H1 (cell line): Measurements from ENCODE around the gene PARS2. TPM values are rescaled to one million over a fixed set of nuclear protein-coding genes. Genes with fewer than 3 reads are reported as not detected.

Experiments used
- CTCF ChIA-PET: fragments of 300-600 bp; sonication (Branson Sonifier 250); formaldehyde crosslinking; loops from one replicate; lab custom pipeline; 2021; ENCODE audit not compliant: partially characterized antibody; lab: Charles Lee
- POLR2A ChIA-PET: fragments of 300-600 bp; sonication (Branson Sonifier 250); formaldehyde crosslinking; loops from one replicate; lab custom pipeline; 2021; ENCODE audit warnings: inconsistent platforms; ENCODE audit not compliant: partially characterized antibody; lab: Charles Lee
- DNase-seq, 2 experiments: peaks; one replicate each; pipeline versions ENCODE4 v3.0.0 to v3.0.0-alpha.2; 2010 to 2022; ENCODE audit warnings: low spot score in 2 of 2, low read depth in 1 of 2, mixed read lengths in 1 of 2
- FAIRE-seq: peaks from 2 replicates; lab custom pipeline; 2011; peaks lifted over from hg19 to GRCh38; lab: Jason Lieb, UNC
- H2AFZ ChIP-seq: 2 replicates; pipeline ENCODE4 v1.8.1; 2012; ENCODE audit warnings: low read length, inconsistent platforms
- H2AK5ac ChIP-seq: 2 replicates; pipeline ENCODE4 v1.6.1; 2013; ENCODE audit warnings: low read depth, low read length
- H2BK120ac ChIP-seq: replicated peaks from 2 replicates; pipeline ENCODE3; 2013; ENCODE audit warnings: low read depth, low read length, inconsistent platforms
- H2BK12ac ChIP-seq: 2 replicates; pipeline ENCODE4 v1.6.1; 2013; ENCODE audit warnings: low read depth, low read length
- H2BK15ac ChIP-seq: 2 replicates; pipeline ENCODE4 v1.6.1; 2013; ENCODE audit warnings: low read length
- H2BK20ac ChIP-seq: 2 replicates; pipeline ENCODE4 v1.6.1; 2013; ENCODE audit warnings: low read length
- H2BK5ac ChIP-seq: 2 replicates; pipeline ENCODE4 v1.6.1; 2013; ENCODE audit warnings: low read depth, low read length
- H3K14ac ChIP-seq: 2 replicates; pipeline ENCODE4 v1.6.1; 2013; ENCODE audit warnings: inconsistent platforms; ENCODE audit not compliant: insufficient read length
- H3K18ac ChIP-seq: 2 replicates; pipeline ENCODE4 v1.6.1; 2013; ENCODE audit warnings: low read length; ENCODE audit errors: extremely low read depth
- H3K23ac ChIP-seq: 2 replicates; pipeline ENCODE4 v1.6.1; 2013; ENCODE audit warnings: inconsistent platforms; ENCODE audit not compliant: insufficient read length
- H3K23me2 ChIP-seq: 2 replicates; pipeline ENCODE4 v1.6.1; 2013; ENCODE audit warnings: low read depth, low read length
- H3K27ac ChIP-seq: 2 replicates; pipeline ENCODE4 v1.6.1; 2011; ENCODE audit warnings: low read depth, low read length, inconsistent platforms
- H3K27me3 ChIP-seq, 4 experiments: replicated peaks in 1 of 4; 1 replicate in 1 of 4; 2 replicates in 3 of 4; pipeline versions ENCODE4 v1.6.1 to v1.8.1; 2011 to 2013; ENCODE audit warnings: low read length in 3 of 4, mild to moderate bottlenecking in 3 of 4, inconsistent platforms in 2 of 4, mixed read lengths in 2 of 4, moderate library complexity in 1 of 4; ENCODE audit not compliant: control insufficient read depth in 3 of 4, insufficient read depth in 3 of 4; ENCODE audit errors: extremely low read depth in 1 of 4
- H3K36me3 ChIP-seq, 4 experiments: 2 replicates each; pipeline versions ENCODE4 v1.6.1 to v1.8.1; 2011 to 2013; ENCODE audit warnings: mild to moderate bottlenecking in 4 of 4, low read length in 3 of 4, moderate library complexity in 2 of 4, control low read depth in 1 of 4, inconsistent platforms in 1 of 4; ENCODE audit not compliant: insufficient read depth in 4 of 4, control insufficient read depth in 2 of 4
- H3K4ac ChIP-seq: replicated peaks from 2 replicates; pipeline ENCODE3; 2013; ENCODE audit warnings: low read length, low read depth, mixed read lengths, inconsistent platforms; ENCODE audit not compliant: insufficient read length
- H3K4me1 ChIP-seq, 4 experiments: replicated peaks in 1 of 4; 1 replicate in 1 of 4; 2 replicates in 3 of 4; pipeline versions ENCODE4 v1.6.1 to v1.8.1; 2011 to 2013; ENCODE audit warnings: low read length in 3 of 4, inconsistent platforms in 2 of 4, mixed read lengths in 1 of 4; ENCODE audit not compliant: insufficient read depth in 4 of 4, control insufficient read depth in 3 of 4
- H3K4me2 ChIP-seq, 2 experiments: 2 replicates each; pipeline versions ENCODE4 v1.6.1 to v1.8.1; 2011 to 2013; ENCODE audit warnings: low read depth in 2 of 2, low read length in 2 of 2, control low read depth in 1 of 2, inconsistent platforms in 1 of 2, mild to moderate bottlenecking in 1 of 2; ENCODE audit not compliant: insufficient read depth in 1 of 2
- H3K4me3 ChIP-seq, 4 experiments: fragments of 200-600, 300-600 bp in 1 of 4; sonication (generic), shearing (Covaris generic), sonication (Bioruptor Twin) in 1 of 4; 2 replicates each; pipeline versions ENCODE4 v1.5.1 to v1.8.1; 2011 to 2016; ENCODE audit warnings: low read length in 4 of 4, low read depth in 3 of 4, control low read depth in 2 of 4, inconsistent platforms in 2 of 4, mild to moderate bottlenecking in 2 of 4, mixed read lengths in 1 of 4, moderate library complexity in 1 of 4; ENCODE audit not compliant: insufficient read depth in 2 of 4; ENCODE audit errors: extremely low read depth in 1 of 4
- H3K56ac ChIP-seq: replicated peaks from 2 replicates; pipeline ENCODE3; 2013; ENCODE audit warnings: low read depth, mild to moderate bottlenecking, mixed read lengths, low read length, inconsistent platforms; ENCODE audit not compliant: insufficient read length
- H3K79me1 ChIP-seq: 2 replicates; pipeline ENCODE4 v1.6.1; 2013; ENCODE audit warnings: low read depth, low read length, control low read depth
- H3K79me2 ChIP-seq, 2 experiments: 2 replicates each; pipeline versions ENCODE4 v1.6.1 to v1.8.1; 2012 to 2013; ENCODE audit warnings: low read length in 2 of 2, mild to moderate bottlenecking in 2 of 2, inconsistent platforms in 1 of 2; ENCODE audit not compliant: insufficient read depth in 2 of 2, control insufficient read depth in 1 of 2
- H3K9ac ChIP-seq, 4 experiments: replicated peaks in 1 of 4; 1 replicate in 1 of 4; 2 replicates in 3 of 4; pipeline versions ENCODE4 v1.6.1 to v1.8.1; 2011 to 2013; ENCODE audit warnings: low read depth in 3 of 4, low read length in 3 of 4, control low read depth in 2 of 4, mild to moderate bottlenecking in 2 of 4, moderate library complexity in 2 of 4, inconsistent platforms in 1 of 4; ENCODE audit errors: extremely low read depth in 1 of 4
- H3K9me3 ChIP-seq, 2 experiments: 2 replicates each; pipeline versions ENCODE4 v1.6.1 to v1.8.1; 2012 to 2013; ENCODE audit warnings: mild to moderate bottlenecking in 2 of 2, moderate library complexity in 2 of 2, control low read depth in 1 of 2, inconsistent platforms in 1 of 2, low read depth in 1 of 2, low read length in 1 of 2, mixed read lengths in 1 of 2; ENCODE audit not compliant: insufficient read depth in 2 of 2
- H4K20me1 ChIP-seq, 2 experiments: replicated peaks in 1 of 2; 2 replicates each; pipeline versions ENCODE3 to v1.8.1; 2011 to 2013; ENCODE audit warnings: inconsistent platforms in 2 of 2, low read length in 2 of 2, mild to moderate bottlenecking in 1 of 2; ENCODE audit not compliant: insufficient read depth in 2 of 2, control insufficient read depth in 1 of 2
- H4K5ac ChIP-seq: 2 replicates; pipeline ENCODE4 v1.6.1; 2013; ENCODE audit warnings: low read length, low read depth, mixed read lengths, inconsistent platforms; ENCODE audit not compliant: insufficient read length
- H4K8ac ChIP-seq: 2 replicates; pipeline ENCODE4 v1.8.0; 2013; ENCODE audit warnings: mild to moderate bottlenecking, moderate library complexity, low read length, inconsistent platforms; ENCODE audit not compliant: insufficient read depth; ENCODE audit errors: extremely low read depth
- H4K91ac ChIP-seq: replicated peaks from 2 replicates; pipeline ENCODE3; 2013; ENCODE audit warnings: low read length, mixed read lengths, inconsistent platforms; ENCODE audit not compliant: insufficient read length
- CEBPB ChIP-seq: IDR thresholded peaks from 2 replicates; pipeline ENCODE4 v1.6.1; 2012; ENCODE audit warnings: low read depth, low read length
- RXRA ChIP-seq: IDR thresholded peaks from 2 replicates; pipeline ENCODE4 v1.6.1; 2011; ENCODE audit warnings: low read depth, mild to moderate bottlenecking, low read length, moderate library complexity; ENCODE audit not compliant: insufficient read depth
- SP4 ChIP-seq: IDR thresholded peaks from 2 replicates; pipeline ENCODE4 v1.6.1; 2012; ENCODE audit warnings: low read length, inconsistent platforms
- TAF7 ChIP-seq: optimal IDR thresholded peaks from 2 replicates; pipeline ENCODE3; 2011; ENCODE audit warnings: low read depth, mild to moderate bottlenecking, inconsistent platforms, low read length, moderate library complexity, borderline replicate concordance
- YY1 ChIP-seq: IDR thresholded peaks from 2 replicates; pipeline ENCODE4 v1.6.1; 2011; ENCODE audit warnings: low read depth, mild to moderate bottlenecking, low read length
- WGBS, 2 experiments: shearing (Covaris generic) in 1 of 2; methylation state at CpG; one replicate each; pipeline versions ENCODE4 v1.1.6 to v1.1.7; 2013 to 2015; ENCODE audit warnings: low lambda C conversion rate in 2 of 2, mixed read lengths in 2 of 2, inconsistent platforms in 1 of 2, low coverage in 1 of 2, missing lambda C conversion rate in 1 of 2; ENCODE audit not compliant: insufficient replicate concordance in 2 of 2, insufficient coverage in 1 of 2, insufficient read length in 1 of 2; ENCODE audit errors: extremely low coverage in 1 of 2, missing lambda C conversion rate in 1 of 2; 5-methylcytosine and 5-hydroxymethylcytosine counted together
- polyA plus RNA-seq, 7 experiments: library from polyadenylated mRNA; depleted of rRNA in 3 of 7; stranded (reverse) in 5 of 7; unstranded in 2 of 7; fragments of >200 nt in 5 of 7; fragments of 200-250 nt in 2 of 7; gene quantifications; 1 replicate in 5 of 7; 2 replicates in 1 of 7; 4 replicates in 1 of 7; pipeline versions ENCODE4 v1.2.1 to v1.2.3, GENCODE V29; 2011 to 2013; ENCODE audit warnings: missing spikeins in 2 of 7, mixed read lengths in 2 of 7
- total RNA-seq: library from RNA; stranded (reverse); fragmentation: NEBNext Ultra II Directional; extraction: Animal tissue kit (Norgen Biotek cat#: 25700); gene quantifications from 2 replicates; pipeline ENCODE4 v1.2.1, GENCODE V29; 2021

Gene PARS2
- total and polyA plus RNA-seq, 2 of the 8 experiments (the other 6 are each of a cell fraction or from before 2014, with no cell fraction given) = 8.9 to 10.0 TPM

DNA sequence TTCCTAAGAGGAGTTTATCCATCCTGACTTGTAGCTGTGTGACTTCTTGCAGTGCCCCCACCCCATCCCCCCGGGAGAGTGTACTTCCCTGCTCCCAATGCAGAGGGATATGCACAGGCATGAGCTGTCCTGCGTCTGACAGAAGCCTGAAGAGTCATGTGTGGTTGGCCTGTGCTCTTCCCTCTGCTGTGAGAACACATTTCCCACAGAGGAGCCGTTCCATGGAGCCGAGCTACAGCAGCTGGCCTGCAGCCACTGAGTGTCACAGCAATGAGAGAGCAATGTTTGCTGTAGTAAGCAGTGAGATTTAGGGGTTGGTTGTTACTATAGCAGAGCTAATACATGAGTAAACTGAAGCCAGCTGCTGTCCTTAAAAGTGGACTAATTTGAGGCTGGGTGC lies 22.0 kb downstream of the PARS2 start:
- Histone ChIP-seq H4K20me1 (peaks cover 0 to 9% of the 10 kb centered on the region in 2 experiments), H2AFZ (no peak overlapping the region), H3K14ac (no peak overlapping the region), H3K23ac (no peak overlapping the region), H3K36me3 (peaks cover 6 to 35% (median 24%) of the 10 kb centered on the region in 4 experiments; a peak in 7 of 8 replicates), H3K9ac (no peak overlapping the region), H4K91ac (no peak overlapping the region), H3K79me1 (no peaks in the 10 kb centered on the region), H4K5ac (no peak overlapping the region), H3K27ac (no peak overlapping the region), H3K9me3 (no peaks in the 10 kb centered on the region), H3K4me1 (no peaks in the 10 kb centered on the region), H2BK20ac (no peak overlapping the region), H2BK12ac (no peak overlapping the region), H3K56ac (no peak overlapping the region), H2BK15ac (no peak overlapping the region), H3K23me2 (no peaks in the 10 kb centered on the region), H2AK5ac (no peak overlapping the region), H4K8ac (no peak overlapping the region), H3K27me3 (no peaks in the 10 kb centered on the region), H2BK5ac (no peak overlapping the region), H3K4me2 (no peak overlapping the region), H2BK120ac (no peak overlapping the region), H3K79me2 (no peaks in the 10 kb centered on the region), H3K4me3 (no peak overlapping the region), H3K18ac (no peak overlapping the region), H3K4ac (no peak overlapping the region)
- no peak for FAIRE-seq
- ChIA-PET POLR2A (interaction anchor here (1.3 to 1.8 kb wide), 3 partner anchors 10 to 50 kb away, joined by 3 to 5 read pairs (median 4); partner anchors contain the start of gene TTC4), CTCF (interaction anchor here (0.5 to 1.3 kb wide), 4 partner anchors 13 to 594 kb away, joined by 3 to 5 read pairs (median 4); partner anchors contain the start of gene TTC22)
- WGBS, 2 experiments = 90% methylated on average over 4 of the region's 4 CpGs; no CpG with 5 or more reads in 1 of the 2 experiments
- no peak for DNase-seq
- TF ChIP-seq SP4 (no peak), CEBPB (no peak), YY1 (no peak), TAF7 (no peak), RXRA (no peak)
